A549 (cell line): ENCODE results near the gene TSC22D2.

ENCODE experiments used
- CTCF ChIP-seq: fragments of >200 bp; sonication (Bioruptor Twin); formaldehyde crosslinking; IDR thresholded peaks from 3 replicates; pipeline ENCODE4 v1.5.1; 2016
- EP300 ChIP-seq, 2 experiments: fragments of >200 bp; sonication (Bioruptor Twin); formaldehyde crosslinking; IDR thresholded peaks; 2 replicates in 1 of 2; 3 replicates in 1 of 2; pipeline ENCODE4 v1.6.1; 2016 to 2017
- HES2 ChIP-seq: fragments of >200 bp; sonication (Bioruptor Twin); formaldehyde crosslinking; IDR thresholded peaks from 2 replicates; pipeline ENCODE4 v1.6.1; 2016
- POLR2A ChIP-seq: IDR thresholded peaks from 2 replicates; pipeline ENCODE4 v1.6.1; 2012; ENCODE audit warnings: mild to moderate bottlenecking, low read length
- RARB ChIP-seq: fragments of 250-450 bp; sonication (Bioruptor Pico); IDR thresholded peaks from 2 replicates; pipeline ENCODE4 v1.8.0; 2021; ENCODE audit warnings: mild to moderate bottlenecking, moderate library complexity
- REST ChIP-seq: fragments of 200-600 bp; sonication (generic); IDR thresholded peaks from 2 replicates; pipeline ENCODE4 v1.6.1; 2016; ENCODE audit warnings: antibody characterized with exemption, mild to moderate bottlenecking, moderate library complexity
- RFX5 ChIP-seq: fragments of 450-650 bp; IDR thresholded peaks from 2 replicates; pipeline ENCODE4 v1.7.1; 2014; ENCODE audit warnings: antibody characterized with exemption, mild to moderate bottlenecking, moderate library complexity
- ZFP36 ChIP-seq: fragments of 450-650 bp; IDR thresholded peaks from 2 replicates; pipeline ENCODE4 v1.6.1; 2014; ENCODE audit warnings: borderline replicate concordance; ENCODE audit not compliant: partially characterized antibody

- TF ChIP-seq EP300 (IDR thresholded peaks at IDR 0.05): no peak
- TF ChIP-seq CTCF: no peak
- TF ChIP-seq RARB: no peak
- TF ChIP-seq REST: no peak
- no peak for TF ChIP-seq RFX5
- TF ChIP-seq POLR2A: no peak
- TF ChIP-seq ZFP36: no peak
- TF ChIP-seq HES2: no peak
Observed at GRCh38 chr3:150434234-150434633, 26.1 kb downstream of the TSC22D2 start.
